Measurements from ENCODE around the gene RANBP3L. TPM values are rescaled to one million over a fixed set of nuclear protein-coding genes. Genes with fewer than 3 reads are reported as not detected.

RANBP3L gene
- polyA plus RNA-seq, 3 donors from 2014 or later = not detected

Other genes starting within 250 kb of the RANBP3L start
- 1 to 10 TPM in 1 of 3 donors, under 1 TPM in 1, not detected in 1; 0.10 to 1.0 TPM for gene UGT3A2, start 235.0 kb downstream of the RANBP3L start, polyA plus RNA-seq
- gene LMBRD2, start 150.0 kb downstream of the RANBP3L start, polyA plus RNA-seq = 1 to 10 TPM; 1.8 to 7.3 (median 3.0) TPM
- 10 to 100 TPM; 13.8 to 22.3 (median 16.1) TPM for gene SKP2, start 149.8 kb downstream of the RANBP3L start, polyA plus RNA-seq
- 1 to 10 TPM; 7.2 to 9.8 (median 8.0) TPM for gene NADK2, start 60.0 kb downstream of the RANBP3L start, polyA plus RNA-seq